Hepatocyte (in vitro differentiated cells): ENCODE results near the gene OSBPL10.

Experiments
- EZH2 ChIP-seq: fragments of 200-600 bp; sonication (generic); IDR thresholded peaks from 2 replicates; pipeline ENCODE4 v1.6.1; 2016; ENCODE audit warnings: antibody characterized with exemption, mild to moderate bottlenecking, borderline replicate concordance
- TF ChIP-seq, protein P1 (sequence below): fragments of 200-600 bp; sonication (generic); IDR thresholded peaks from 2 replicates; pipeline ENCODE4 v1.5.1; 2016; ENCODE audit warnings: antibody characterized with exemption, mild to moderate bottlenecking; ENCODE audit not compliant: poor library complexity

DNA sequence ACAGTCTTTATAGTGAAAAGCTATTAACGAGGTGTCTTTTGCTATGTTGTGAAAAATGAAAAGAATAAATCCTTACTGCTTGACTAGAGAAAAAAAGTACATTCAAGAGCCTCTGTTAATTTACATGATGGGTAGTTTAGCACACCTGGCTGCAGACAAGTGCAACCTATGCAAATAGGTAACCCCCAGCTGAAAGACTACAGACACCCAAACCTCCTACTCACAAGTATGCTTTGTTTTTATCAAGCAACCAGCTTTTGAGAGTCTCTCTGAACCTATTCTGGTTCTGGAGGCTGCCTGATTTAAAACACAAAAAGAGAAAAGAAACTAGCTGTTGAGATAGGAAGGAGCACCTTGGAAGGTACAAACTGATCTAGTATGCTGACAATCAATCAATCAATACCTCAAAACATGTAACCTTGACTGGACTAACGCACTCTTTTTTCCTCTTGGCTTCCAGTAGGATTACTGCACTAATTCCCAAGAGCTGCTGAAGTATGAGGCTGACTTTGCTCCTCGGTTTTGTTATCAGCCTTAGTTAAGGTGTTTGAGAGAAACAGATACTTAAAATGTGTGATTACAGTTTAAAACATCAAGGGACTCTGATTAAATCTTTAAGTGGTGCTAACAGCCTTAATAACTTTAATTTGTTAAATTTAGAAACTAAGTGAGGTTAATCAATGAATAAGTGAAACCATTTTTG, 63.6 kb downstream of the OSBPL10 start:
- TF ChIP-seq, protein P1, sequence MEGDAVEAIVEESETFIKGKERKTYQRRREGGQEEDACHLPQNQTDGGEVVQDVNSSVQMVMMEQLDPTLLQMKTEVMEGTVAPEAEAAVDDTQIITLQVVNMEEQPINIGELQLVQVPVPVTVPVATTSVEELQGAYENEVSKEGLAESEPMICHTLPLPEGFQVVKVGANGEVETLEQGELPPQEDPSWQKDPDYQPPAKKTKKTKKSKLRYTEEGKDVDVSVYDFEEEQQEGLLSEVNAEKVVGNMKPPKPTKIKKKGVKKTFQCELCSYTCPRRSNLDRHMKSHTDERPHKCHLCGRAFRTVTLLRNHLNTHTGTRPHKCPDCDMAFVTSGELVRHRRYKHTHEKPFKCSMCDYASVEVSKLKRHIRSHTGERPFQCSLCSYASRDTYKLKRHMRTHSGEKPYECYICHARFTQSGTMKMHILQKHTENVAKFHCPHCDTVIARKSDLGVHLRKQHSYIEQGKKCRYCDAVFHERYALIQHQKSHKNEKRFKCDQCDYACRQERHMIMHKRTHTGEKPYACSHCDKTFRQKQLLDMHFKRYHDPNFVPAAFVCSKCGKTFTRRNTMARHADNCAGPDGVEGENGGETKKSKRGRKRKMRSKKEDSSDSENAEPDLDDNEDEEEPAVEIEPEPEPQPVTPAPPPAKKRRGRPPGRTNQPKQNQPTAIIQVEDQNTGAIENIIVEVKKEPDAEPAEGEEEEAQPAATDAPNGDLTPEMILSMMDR, result no peak
- no peak for TF ChIP-seq EZH2
